HL-60 (cell line): ENCODE measurements around the gene GNG8.

Experiments
- GABPA ChIP-seq: IDR thresholded peaks from 2 replicates; pipeline ENCODE4 v1.6.1; 2012; ENCODE audit warnings: low read depth
- SPI1 ChIP-seq: IDR thresholded peaks from 2 replicates; pipeline ENCODE4 v1.6.1; 2012; ENCODE audit warnings: low read depth, mild to moderate bottlenecking, borderline replicate concordance

DNA sequence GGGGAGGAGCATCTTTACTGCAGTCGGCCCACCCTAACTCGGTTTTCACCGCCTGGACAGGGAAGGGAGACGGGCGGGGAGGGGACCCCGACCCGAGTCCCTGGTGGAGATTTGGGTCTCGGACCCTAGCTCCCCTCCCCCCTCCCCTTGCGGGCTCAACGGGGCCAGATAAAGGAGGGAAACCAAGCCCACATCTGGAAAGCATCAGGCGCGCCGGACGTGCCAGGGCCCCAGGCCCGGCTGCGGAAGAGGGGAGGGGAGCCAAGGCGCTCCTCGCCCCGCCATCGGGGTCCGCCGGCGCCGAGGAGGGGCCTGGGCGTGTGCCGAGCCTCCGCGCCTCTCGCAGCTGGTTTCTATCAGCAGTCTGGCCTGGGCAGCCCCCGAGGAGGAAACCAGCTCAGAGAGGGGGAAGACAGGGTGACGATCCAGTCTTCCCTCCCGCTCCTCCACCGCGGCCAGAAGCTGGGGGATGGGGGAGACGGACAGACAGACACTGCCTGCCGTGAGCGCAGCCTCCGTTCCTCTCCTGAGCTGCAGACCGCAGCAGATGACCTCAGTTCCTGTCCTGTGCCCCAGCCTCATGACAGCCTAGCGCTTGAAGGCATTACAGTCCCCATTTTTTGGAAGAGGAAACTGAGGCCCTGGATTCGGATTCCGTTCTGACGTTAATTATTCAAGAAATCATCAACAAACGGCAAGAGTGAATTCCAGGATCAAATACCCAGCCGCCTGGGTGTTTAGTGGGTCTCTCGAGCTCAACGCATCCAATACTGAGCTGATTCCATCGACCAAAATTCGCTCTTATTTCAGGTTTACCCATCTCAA is 3.6 kb upstream of the GNG8 start:
- TF ChIP-seq SPI1 (no peak), GABPA (no peak)
